GM18526 (cell line): ENCODE measurements around the gene GPR161.

Experiments
- POLR2A ChIP-seq: IDR thresholded peaks from 3 replicates; pipeline ENCODE4 v1.6.1; 2011; ENCODE audit not compliant: insufficient read length; ENCODE audit errors: extremely low read depth

The GPR161 gene

DNA sequence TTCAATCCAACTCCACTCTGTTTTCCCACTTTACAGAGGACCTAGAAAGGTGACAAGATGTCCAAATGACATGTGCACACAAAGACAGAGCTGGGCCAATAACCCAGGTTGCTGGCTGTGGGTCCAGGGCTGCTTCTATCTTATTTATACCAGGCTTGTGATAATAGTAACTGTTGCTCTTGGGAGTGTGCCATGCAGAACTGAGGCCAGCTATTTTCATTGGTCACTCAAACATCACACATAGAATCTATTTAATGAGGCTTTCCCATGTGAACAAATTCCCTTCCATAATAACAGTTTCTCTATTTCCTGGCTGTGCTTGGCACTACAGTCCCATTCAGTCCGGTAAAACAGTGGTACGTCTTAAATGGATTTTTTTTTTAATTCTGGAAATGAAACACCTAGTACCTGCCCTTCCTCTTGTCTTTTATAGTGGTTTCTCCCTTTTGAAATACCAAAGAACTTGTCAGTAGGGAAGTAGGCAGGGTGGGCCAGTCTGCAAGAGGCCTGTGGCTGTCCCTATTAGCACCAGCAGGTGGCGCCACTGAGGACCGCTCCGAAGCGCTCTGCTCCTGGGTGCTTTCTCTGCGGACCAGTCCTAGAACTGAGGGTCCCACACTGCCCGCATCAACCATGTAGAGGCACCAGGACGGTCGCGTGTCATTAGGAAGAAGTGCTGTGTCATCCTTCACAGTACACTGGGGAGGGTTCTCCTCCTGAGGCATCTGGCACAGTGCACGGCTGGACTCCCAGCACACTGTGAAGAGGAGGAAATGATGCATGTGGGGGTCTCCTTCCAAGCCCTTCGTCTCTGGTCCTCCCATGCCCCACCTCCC is 52.1 kb downstream of the GPR161 start:
- no peak for TF ChIP-seq POLR2A

- TF ChIP-seq POLR2A: no peak
Observed at GRCh38 chr1:168083456-168084325, 53.0 kb downstream of the GPR161 start.

DNA sequence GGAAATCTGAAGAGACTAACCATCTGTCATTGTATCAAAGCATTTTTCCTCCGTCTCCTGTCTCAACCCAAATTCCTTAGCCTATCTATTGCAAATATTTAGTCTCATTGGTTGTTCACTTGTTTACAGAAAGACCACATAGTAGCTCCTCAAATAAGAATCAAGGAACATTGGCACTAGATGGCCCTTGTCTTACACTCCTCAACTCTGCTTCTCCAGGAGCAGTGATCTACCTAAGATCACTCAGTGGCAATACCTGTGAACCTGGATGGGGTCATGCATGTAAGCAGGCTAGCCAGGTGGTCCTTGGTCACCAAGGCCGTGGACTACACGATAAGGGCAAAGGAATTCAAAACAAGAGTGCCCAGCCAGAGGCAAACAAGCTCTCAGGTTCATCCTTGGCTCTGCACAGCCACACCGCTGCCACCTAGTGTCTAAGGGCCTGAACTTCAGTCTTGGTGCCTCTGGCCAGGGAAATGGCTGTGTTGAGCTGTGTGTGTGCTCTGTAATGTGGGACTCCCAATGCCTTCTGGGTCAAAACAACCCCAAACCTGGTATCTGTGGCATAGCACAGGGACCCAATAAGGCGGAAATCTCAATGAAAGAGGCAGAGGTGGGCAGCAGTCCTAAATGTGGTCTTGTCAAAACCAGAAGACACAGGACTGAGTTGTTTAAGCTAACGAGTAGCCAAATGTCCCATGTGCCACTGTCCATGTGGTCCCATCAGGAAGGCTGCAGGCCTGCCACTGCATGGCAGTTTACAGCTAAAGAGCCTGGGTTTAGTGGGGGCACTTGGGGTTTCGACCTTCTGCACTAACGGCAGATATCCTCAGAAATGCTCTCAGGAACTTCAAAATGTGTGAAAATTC is 54.5 kb downstream of the GPR161 start:
- TF ChIP-seq POLR2A: no peak

DNA sequence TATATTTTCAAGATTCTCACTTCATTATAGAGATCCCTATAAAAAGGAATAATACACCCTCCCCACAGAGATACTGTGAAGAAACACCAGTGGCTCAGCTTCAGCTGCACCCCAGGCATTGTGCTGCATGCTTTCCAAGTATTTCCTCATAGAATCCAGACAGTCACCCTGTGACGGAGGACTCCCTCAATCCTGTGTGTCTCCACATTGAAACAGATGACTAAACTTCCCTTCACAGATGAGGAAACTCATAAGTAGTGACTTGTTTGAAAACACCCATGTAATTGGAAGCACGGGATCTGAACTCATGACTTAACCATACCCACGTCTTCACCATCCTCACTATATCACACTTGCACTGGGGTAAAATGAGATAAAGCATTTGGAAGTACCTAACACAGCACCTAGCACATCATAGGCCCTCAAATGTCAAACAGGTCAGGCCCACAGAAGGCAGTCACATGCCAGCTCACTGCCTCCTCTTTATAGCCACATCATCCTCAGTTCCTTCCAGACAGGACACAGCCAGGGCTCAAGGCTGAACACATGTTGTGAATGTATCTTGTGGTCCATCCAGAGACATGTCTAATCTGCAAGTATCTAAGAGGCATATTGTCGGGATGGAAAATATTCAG is 55.2 kb downstream of the GPR161 start:
- TF ChIP-seq POLR2A: no peak

GRCh38 chr1:168079761-168080160 is 57.0 kb downstream of the GPR161 start:
- no peak for TF ChIP-seq POLR2A

GRCh38 chr1:168069384-168069783 is 67.3 kb downstream of the GPR161 start:
- TF ChIP-seq POLR2A: no peak

DNA sequence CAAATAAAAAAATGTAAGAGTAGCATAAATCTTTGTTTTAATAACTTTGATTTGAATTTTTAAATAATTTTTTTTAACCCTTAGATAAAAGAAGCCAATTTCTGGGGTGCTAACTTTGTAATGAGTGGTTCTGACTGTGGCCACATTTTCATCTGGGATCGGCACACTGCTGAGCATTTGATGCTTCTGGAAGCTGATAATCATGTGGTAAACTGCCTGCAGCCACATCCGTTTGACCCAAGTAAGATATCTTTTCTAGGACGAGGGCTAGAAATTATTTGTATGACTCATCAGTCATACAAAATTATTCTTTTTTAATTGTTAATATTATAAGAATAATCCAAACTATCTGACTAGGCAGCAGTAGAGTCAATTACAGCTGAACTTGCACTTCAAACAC is 71.2 kb downstream of the GPR161 start:
- no peak for TF ChIP-seq POLR2A

- TF ChIP-seq POLR2A: no peak
Observed at GRCh38 chr1:168064216-168064615, 72.5 kb downstream of the GPR161 start.

DNA sequence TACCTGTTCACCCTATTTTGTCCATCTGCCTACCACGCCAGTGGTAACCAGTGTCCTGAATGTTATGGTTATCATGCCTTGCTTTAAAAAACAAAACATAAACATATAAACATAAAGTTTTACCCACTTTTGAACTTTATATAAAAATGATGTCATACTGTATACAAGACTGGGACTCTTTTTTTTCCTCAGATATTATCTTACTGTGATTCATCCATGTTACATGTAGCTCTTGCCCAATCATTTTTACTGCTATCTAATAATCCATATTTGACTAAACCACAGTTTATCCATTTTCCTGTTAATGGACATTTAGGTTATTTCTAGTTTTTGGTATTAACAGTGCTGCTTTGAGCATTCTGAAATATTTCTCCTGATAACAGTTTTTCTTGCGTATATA is 78.8 kb downstream of the GPR161 start:
- TF ChIP-seq POLR2A: no peak

GRCh38 chr1:168057355-168057754 is 79.4 kb downstream of the GPR161 start:
- TF ChIP-seq POLR2A: no peak

DNA sequence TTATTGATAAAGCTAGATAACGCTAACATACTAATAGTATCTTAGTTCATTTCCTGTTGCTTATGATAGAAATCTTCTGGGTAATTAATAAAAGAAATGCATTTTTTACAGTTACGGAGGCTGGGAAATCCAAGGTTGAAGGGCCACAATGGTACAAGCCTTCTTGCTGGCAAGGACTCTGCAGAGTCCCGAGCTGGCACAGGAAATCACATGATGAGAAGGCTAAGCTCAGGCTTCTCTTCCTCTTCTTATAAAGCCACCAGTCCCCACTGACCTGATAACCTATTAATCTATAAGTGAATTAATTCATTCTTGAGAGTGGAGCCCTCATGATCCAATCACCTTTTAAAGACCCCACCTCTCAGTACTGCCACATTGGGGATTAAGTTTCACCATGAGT is 82.6 kb downstream of the GPR161 start:
- TF ChIP-seq POLR2A: no peak

DNA sequence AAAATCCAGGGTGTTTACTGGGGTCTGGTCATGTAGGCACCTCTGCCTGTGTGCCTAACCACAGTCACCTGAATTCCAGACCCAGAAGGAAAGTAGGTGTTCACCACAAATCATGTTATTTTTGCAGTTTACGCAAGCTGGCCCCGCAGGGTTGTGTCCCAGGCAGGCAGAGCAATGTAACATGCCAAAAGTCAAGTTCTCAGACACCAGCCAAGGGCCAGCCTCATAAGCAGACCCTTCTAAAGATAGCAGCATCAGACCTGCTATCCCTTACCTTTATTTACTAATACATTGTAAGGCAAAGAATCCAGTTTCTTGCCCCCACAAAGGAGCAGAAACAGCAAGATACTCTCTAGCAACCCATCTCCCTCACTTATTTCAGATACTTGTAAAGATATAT is 83.0 kb downstream of the GPR161 start:
- no peak for TF ChIP-seq POLR2A

DNA sequence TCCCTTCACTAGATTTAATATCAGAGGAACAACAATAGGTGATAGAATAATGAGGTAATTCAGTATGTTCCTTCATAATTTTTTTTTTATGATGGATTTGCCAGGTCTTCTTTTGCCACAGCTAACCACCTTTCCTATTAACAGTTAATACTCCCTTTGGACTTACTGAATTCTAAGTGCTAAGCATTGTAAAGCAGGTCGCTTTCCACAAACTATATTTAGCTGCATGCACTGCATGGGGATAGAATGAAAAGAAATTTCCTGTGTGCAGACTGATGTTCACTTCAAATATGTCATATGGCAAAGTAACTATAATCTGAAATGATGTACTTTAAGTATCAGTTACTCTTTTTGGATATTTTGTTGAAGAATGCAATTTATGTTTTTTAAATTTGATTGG is 85.8 kb downstream of the GPR161 start:
- no peak for TF ChIP-seq POLR2A

DNA sequence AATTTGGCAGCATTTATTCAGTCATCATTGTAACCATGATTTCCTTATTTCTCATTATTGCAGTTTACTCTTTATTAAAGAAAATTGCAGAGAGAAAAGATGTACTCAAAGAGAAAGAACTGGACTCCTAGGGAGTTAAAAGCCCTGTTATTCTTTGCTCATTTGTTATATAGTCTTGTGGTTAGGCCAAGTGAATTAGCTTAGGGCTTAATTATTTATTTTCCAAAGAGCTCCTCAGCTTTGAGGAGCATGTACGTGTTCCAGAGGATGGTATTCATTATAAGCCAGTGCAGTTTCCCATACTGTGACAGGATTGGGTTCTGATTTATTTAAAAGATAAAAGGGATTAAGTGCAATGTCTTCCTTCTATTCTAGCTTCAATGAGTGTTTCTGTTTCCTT is 86.4 kb downstream of the GPR161 start:
- TF ChIP-seq POLR2A: no peak

GRCh38 chr1:168045311-168045710 is 91.4 kb downstream of the GPR161 start:
- no peak for TF ChIP-seq POLR2A

- no peak for TF ChIP-seq POLR2A
Observed at GRCh38 chr1:168042362-168042761, 94.4 kb downstream of the GPR161 start.
